Uterus (tissue), 4 donors: ENCODE measurements around the gene LIMK1. TPM values are rescaled to one million over a fixed set of nuclear protein-coding genes. Genes with fewer than 3 reads are reported as not detected.
A peak's percentile ranks its signal among the peaks of the same experiment; 100 is the strongest.

Experiments
- DNase-seq, 2 donors: peaks; one replicate each; pipeline ENCODE4 v3.0.0-alpha.2; 2019 to 2020
- H3K27ac ChIP-seq, 2 donors: fragments of 200-600 bp; sonication (generic); 1 replicate in 1 of 2; 2 replicates in 1 of 2; pipeline ENCODE4 v1.5.1; 2016 to 2018
- H3K27me3 ChIP-seq, 2 donors: fragments of 200-600 bp; sonication (generic); one replicate each; pipeline ENCODE4 v1.5.1; 2018 to 2019; ENCODE audit warnings: control low read depth in 1 of 2
- H3K36me3 ChIP-seq, 2 donors: fragments of 200-600 bp; sonication (generic); one replicate each; pipeline ENCODE4 v1.5.1; 2019; ENCODE audit warnings: control low read depth in 1 of 2
- H3K4me1 ChIP-seq, 2 donors: fragments of 200-600 bp; sonication (generic); one replicate each; pipeline ENCODE4 v1.5.1; 2018 to 2019; ENCODE audit warnings: control low read depth in 1 of 2
- H3K4me3 ChIP-seq, 2 donors: fragments of 200-600 bp; sonication (generic); 1 replicate in 1 of 2; 2 replicates in 1 of 2; pipeline ENCODE4 v1.5.1; 2018 to 2019; ENCODE audit warnings: mild to moderate bottlenecking in 1 of 2
- H3K9me3 ChIP-seq, 2 donors: fragments of 200-600 bp; sonication (generic); one replicate each; pipeline ENCODE4 v1.5.1; 2019; ENCODE audit warnings: control low read depth in 1 of 2
- CTCF ChIP-seq, 4 experiments: fragments of 200-600 bp in 2 of 4; fragments of 450-650 bp in 2 of 4; sonication (generic) in 2 of 4; IDR thresholded peaks; one replicate each; pipeline ENCODE4 v1.5.1; 2016 to 2019; ENCODE audit warnings: antibody characterized with exemption in 4 of 4, mild to moderate bottlenecking in 2 of 4, moderate library complexity in 1 of 4
- POLR2A ChIP-seq, 2 donors: fragments of 450-650 bp; IDR thresholded peaks; one replicate each; pipeline ENCODE4 v1.6.1; 2016; ENCODE audit warnings: antibody characterized with exemption in 2 of 2, mild to moderate bottlenecking in 1 of 2, moderate library complexity in 1 of 2
- intact Hi-C: fragments of 100-400 bp; cut with DNase I; formaldehyde crosslinking; loops from one replicate; pipeline ENCODE4 v1.15.1; 2023; ENCODE audit warnings: low total_unique reads
- total RNA-seq, 4 donors: library from RNA; depleted of rRNA in 3 of 4; stranded (reverse); fragments of >200 nt in 3 of 4; gene quantifications; one replicate each; pipeline versions ENCODE4 v1.1.0 to v1.2.4, GENCODE V29; 2014 to 2023
- donor health status: DM: yes; HTN: yes; CAD: no.

The LIMK1 gene
- total RNA-seq, 4 donors from 2014 or later, result 1.8 to 22.4 (median 11.4) TPM

- Histone ChIP-seq H3K4me3 (no peak overlapping the region), H3K27me3 (no peaks in the 10 kb centered on the region), H3K4me1 (no peaks in the 10 kb centered on the region), H3K27ac (no peak overlapping the region), H3K9me3 (no peaks in the 10 kb centered on the region), H3K36me3 (no peaks in the 10 kb centered on the region)
- TF ChIP-seq POLR2A (IDR thresholded peaks at IDR 0.05), result no peak
- TF ChIP-seq CTCF (IDR thresholded peaks at IDR 0.05), result no peak
- no peak for DNase-seq
- intact Hi-C loops, result no loop called here
Measured at GRCh38 chr7:74057216-74057925, 26.2 kb upstream of the LIMK1 start.

GRCh38 chr7:74057987-74058386, 25.6 kb upstream of the LIMK1 start:
- Histone ChIP-seq H3K27me3 (no peaks in the 10 kb centered on the region), H3K4me1 (no peaks in the 10 kb centered on the region), H3K27ac (no peak overlapping the region), H3K9me3 (no peaks in the 10 kb centered on the region), H3K36me3 (no peaks in the 10 kb centered on the region), H3K4me3 (no peak overlapping the region)
- intact Hi-C loops, result no loop called here
- TF ChIP-seq POLR2A (IDR thresholded peaks at IDR 0.05) (no peak), CTCF (IDR thresholded peaks at IDR 0.05) (no peak)
- no peak for DNase-seq

- TF ChIP-seq POLR2A (IDR thresholded peaks at IDR 0.05), result no peak
- no peak overlapping the region for H3K4me3 ChIP-seq
- H3K27ac ChIP-seq, result no peak overlapping the region
- no peaks in the 10 kb centered on the region for H3K27me3 ChIP-seq
- no peaks in the 10 kb centered on the region for H3K36me3 ChIP-seq
- intact Hi-C loops, result no loop called here
- no peak for DNase-seq
- H3K9me3 ChIP-seq, result no peaks in the 10 kb centered on the region
- no peaks in the 10 kb centered on the region for H3K4me1 ChIP-seq
Measured at GRCh38 chr7:74058486-74058885, 25.1 kb upstream of the LIMK1 start.

GRCh38 chr7:74059037-74059436, 24.6 kb upstream of the LIMK1 start:
- Histone ChIP-seq H3K36me3 (no peaks in the 10 kb centered on the region), H3K9me3 (no peaks in the 10 kb centered on the region), H3K27me3 (no peaks in the 10 kb centered on the region), H3K27ac (no peak overlapping the region), H3K4me3 (no peak overlapping the region), H3K4me1 (no peaks in the 10 kb centered on the region)
- TF ChIP-seq CTCF (IDR thresholded peaks at IDR 0.05) (no peak), POLR2A (IDR thresholded peaks at IDR 0.05) (no peak)
- DNase-seq, result no peak
- intact Hi-C loops, result no loop called here

- Histone ChIP-seq H3K27ac (peak overlapping the region in 1 of 2 donors; percentile 17), H3K36me3 (no peaks in the 10 kb centered on the region), H3K4me3 (no peak overlapping the region), H3K27me3 (no peaks in the 10 kb centered on the region), H3K9me3 (no peaks in the 10 kb centered on the region), H3K4me1 (no peaks in the 10 kb centered on the region)
- TF ChIP-seq POLR2A (IDR thresholded peaks at IDR 0.05) (no peak), CTCF (IDR thresholded peaks at IDR 0.05) (no peak)
- intact Hi-C loops, result no loop called here
- no peak for DNase-seq
Measured at GRCh38 chr7:74059681-74060588, 23.7 kb upstream of the LIMK1 start.
